Dedifferentiated amniotic fluid mesenchymal stem cell (primary cell): Measurements from ENCODE around the gene MYH15.

Source experiments
- DNase-seq: peaks from one replicate; pipeline ENCODE4 v3.0.0-alpha.2; 2016; ENCODE audit errors: extremely low spot score

The MYH15 gene

DNA sequence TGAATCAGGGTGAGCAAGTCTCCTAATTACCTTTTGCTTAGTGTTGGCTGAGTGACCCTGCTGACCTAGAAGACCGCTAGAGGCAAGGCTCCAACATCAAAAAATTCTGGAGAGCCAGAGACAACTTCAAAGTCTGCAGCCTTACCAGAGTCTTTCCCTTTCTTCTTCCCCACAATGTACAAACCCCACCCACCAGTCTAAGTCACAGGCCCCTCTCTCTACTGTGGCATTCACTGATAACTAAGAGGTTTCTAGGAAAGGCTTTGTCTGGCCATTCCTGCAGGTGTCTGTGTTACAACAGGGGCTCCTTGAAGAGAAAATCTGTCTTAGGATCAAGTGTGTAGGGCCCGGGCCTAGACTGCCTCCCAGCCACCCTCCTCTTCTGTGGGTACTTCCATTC lies 525 bp downstream of the MYH15 start:
- DNase-seq: no peak

- no peak for DNase-seq
Observed at GRCh38 chr3:108509263-108509662, 1.1 kb downstream of the MYH15 start.

- DNase-seq: no peak
Observed at GRCh38 chr3:108507902-108508301, 2.5 kb downstream of the MYH15 start.

DNA sequence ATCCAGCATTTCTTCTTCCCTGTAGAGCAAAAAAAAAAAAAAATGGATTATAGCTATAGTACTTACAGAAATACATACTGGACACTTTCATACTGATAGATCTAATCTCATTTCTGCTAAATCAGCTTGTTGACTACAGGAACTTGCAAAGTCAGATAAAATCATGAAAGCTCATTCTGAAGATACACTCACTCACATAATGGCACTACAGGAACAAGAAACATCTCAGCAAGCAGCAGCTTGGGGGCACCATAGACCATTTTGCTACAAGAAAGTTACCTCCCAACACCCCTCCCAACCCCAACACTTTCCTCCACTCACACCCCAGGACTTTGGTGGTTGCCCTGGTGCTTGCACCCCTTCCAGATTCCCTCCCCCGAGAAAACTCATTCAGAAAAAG lies 4.6 kb downstream of the MYH15 start:
- no peak for DNase-seq

DNA sequence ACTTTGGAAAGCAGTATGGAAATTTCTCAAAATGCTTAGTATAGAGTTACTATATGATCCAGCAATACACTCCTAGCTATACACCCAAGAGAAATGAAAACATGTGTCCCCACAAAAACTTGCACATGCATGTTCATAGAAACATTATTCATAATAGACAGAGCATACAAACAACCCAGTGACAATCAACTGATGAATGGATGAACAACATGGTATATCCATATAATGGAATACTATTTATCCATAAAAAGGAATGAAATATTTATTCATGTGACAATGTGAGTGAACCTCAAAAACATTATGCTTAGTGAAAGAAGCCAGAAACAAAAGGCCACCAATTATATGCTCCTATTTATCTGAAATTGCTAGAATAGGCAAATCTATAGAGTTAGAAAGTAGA lies 6.7 kb downstream of the MYH15 start:
- DNase-seq: no peak

GRCh38 chr3:108501535-108501934 lies 8.9 kb downstream of the MYH15 start:
- no peak for DNase-seq

- DNase-seq: no peak
Observed at GRCh38 chr3:108500728-108501127, 9.7 kb downstream of the MYH15 start.

GRCh38 chr3:108497271-108497670 lies 13.1 kb downstream of the MYH15 start:
- DNase-seq: no peak

- DNase-seq: no peak
Observed at GRCh38 chr3:108495717-108496116, 14.7 kb downstream of the MYH15 start.

DNA sequence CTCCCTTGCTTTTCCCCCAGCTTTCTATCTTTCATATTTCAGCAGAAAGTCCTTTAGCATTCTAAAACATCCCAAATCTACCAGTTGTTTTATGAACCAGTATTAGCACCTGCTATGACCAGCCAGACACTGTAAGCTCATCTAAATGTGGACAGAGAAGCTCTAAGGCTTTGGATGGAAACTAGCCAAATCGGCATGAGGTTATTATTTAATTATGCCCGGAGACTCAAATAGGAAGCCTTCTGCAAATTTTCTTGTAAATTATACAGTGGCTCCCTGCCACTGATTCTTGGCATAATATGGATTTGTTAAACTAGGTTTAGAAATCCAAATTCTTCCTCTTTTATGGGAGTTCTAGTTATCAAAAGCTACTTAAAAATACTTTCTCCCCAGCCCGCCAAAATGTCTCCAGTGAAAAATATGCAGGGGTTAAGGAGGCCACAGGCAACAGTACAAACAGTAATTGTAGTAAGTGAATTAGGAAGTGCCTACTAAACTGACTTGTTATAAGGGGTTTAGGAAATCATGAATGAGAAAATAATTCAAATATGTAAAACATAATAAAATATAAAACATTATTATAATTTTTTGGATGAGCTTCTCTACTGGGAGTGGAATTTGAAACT lies 15.4 kb downstream of the MYH15 start:
- no peak for DNase-seq

GRCh38 chr3:108493862-108494261 lies 16.5 kb downstream of the MYH15 start:
- no peak for DNase-seq

- DNase-seq: no peak
Observed at GRCh38 chr3:108491456-108491855, 18.9 kb downstream of the MYH15 start.

DNA sequence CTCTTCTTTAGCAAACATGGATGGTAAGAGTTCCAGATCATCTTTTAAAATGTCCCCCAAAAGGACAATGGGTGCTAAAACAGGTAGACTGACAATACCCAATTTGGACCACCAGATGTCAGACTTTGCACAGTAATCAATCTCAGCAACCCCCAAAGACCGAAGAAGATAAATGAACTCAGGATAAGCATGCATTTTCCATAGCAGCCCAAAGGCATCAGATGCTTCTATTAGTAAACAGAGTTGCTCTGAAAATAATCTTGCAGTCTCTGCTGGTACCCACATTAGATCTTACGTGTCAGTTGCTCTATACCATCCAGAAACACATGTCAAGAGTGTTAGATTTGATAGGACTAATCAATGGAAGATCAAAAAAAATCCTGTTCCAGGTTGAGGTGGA lies 20.6 kb downstream of the MYH15 start:
- DNase-seq: peak; percentile 55

- no peak for DNase-seq
Observed at GRCh38 chr3:108488631-108489030, 21.8 kb downstream of the MYH15 start.

DNA sequence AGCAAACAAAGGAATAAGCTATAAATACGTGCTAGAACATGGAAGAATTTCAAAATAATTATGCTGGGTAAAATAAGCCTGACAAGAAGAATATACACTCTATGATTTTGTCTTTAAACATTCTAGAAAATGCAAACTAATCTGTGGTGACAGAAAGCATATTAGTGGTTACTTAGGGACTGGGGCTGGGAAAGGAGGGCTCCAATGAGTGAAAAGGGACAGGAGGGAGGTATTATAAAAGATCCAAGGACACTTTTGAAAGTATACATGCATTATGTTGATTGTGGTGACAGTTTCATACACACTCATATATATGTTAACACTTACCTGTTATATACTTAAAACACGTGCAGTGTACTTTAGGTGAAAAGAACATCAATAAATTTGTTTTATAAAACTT lies 23.0 kb downstream of the MYH15 start:
- no peak for DNase-seq

GRCh38 chr3:108486941-108487340 lies 23.5 kb downstream of the MYH15 start:
- DNase-seq: peak; percentile 27

DNA sequence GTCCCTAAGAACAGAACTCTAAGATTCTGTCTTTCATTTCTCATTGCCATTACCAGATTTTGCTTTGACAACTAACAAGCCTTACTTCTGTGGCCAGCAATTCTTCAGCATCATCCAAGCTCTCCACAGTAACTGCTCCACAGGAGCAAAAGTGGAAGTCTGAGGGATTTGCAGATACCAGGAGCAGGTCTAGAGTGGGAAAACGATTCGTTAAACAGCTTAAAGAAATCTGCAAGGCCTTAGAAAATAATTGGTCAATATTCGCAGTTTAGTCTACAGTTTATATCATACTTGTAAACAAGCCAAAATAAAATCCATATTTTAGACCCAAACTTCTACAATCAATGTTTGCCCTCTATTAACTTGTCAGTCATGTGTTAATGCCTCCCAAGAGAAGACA lies 24.1 kb downstream of the MYH15 start:
- DNase-seq: no peak

GRCh38 chr3:108485146-108485545 lies 25.2 kb downstream of the MYH15 start:
- DNase-seq: no peak

- no peak for DNase-seq
Observed at GRCh38 chr3:108479224-108479623, 31.2 kb downstream of the MYH15 start.

DNA sequence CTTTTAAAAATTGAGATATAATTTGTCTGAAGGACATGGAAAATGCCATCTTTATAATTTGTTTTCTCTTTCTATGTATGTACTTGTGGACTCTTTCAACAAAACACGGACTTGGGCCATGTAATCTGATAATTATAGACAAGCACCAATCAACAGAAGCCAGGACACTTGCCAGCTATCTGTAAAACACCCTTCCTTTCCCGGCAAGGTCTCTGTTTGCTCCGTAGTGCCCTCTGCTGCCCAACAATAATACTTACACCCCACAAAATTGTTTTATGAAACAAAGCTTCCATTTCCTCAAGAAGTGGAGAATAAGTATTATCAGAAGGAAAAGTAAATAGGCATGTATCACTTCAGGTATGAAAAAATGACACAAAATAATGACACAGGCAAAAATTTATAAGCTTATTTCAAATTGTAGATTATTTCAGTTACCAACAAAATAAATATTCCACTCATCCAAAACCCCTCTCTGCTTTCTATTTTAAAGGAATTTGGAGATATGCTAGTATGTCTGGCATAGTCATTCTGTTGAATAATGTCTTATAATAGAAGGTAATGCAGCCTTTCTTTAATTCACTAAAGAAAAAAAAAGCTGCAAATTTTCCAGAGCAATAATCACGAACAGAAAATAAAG lies 32.8 kb downstream of the MYH15 start:
- DNase-seq: peak; percentile 66

- no peak for DNase-seq
Observed at GRCh38 chr3:108475220-108475782, 35.1 kb downstream of the MYH15 start.

DNA sequence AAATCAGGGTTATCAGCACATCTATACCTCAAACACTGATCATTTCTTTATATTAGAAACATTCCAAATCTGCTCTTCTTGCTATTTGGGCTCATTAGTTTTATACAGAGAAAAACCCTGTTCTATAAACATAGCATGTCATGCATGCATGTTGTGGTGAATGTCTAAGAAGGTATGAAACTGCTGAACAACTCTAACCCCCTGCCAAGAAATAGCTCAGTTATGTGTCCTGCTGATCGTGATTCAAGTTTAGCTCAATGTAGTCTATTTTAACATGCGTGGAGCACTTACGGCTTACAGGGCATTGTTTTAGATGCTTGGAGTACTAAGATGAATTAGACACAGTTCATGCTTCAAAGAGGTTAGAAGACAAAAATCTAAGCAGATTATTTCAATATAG lies 35.8 kb downstream of the MYH15 start:
- no peak for DNase-seq

DNA sequence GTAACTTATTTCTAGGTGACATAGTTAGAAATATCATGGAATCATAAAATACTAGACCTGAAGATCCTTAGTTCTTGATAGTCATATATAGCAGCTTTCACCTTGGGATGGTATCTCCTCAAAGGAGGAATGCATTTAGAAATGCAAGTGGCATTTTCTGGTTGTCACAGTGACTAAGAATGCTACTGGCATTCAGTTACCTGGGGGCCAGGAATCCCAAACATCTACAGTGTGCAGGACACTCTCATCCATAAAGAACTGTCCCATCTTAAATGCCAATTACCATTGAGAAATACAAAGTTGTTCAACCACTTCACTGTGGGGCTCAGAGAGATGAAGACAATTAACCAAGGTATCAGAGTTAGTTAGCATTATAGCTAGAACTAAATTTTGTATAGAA lies 36.7 kb downstream of the MYH15 start:
- no peak for DNase-seq
